OCI-LY3 (cell line): Measurements from ENCODE around the gene ZSWIM6.

Experiments
- H2AFZ ChIP-seq: fragments of 200-600, 300-600 bp; shearing (Covaris generic); 2 replicates; pipeline ENCODE4 v1.6.0; 2014; ENCODE audit warnings: antibody characterized with exemption, low read depth, low read length
- H3K27ac ChIP-seq: fragments of 200-600, 300-600 bp; sonication (generic); 2 replicates; pipeline ENCODE4 v1.5.1; 2014; ENCODE audit warnings: mild to moderate bottlenecking, low read length, moderate library complexity, mixed read lengths
- H3K27me3 ChIP-seq: fragments of 200-600, 300-600 bp; sonication (generic); 2 replicates; pipeline ENCODE4 v1.6.1; 2014; ENCODE audit warnings: low read depth, low read length, mixed read lengths
- H3K36me3 ChIP-seq: fragments of 200-600, 300-600 bp; sonication (generic); replicated peaks from 2 replicates; pipeline ENCODE3; 2014; ENCODE audit warnings: low read depth, low read length, mixed read lengths
- H3K4me1 ChIP-seq: fragments of 300-600, 200-600 bp; sonication (generic); 2 replicates; pipeline ENCODE4 v1.6.1; 2014; ENCODE audit warnings: low read length, mixed read lengths
- H3K4me2 ChIP-seq: fragments of 200-600, 300-600 bp; sonication (generic); 2 replicates; pipeline ENCODE4 v1.6.1; 2014; ENCODE audit warnings: low read length, mixed read lengths
- H3K4me3 ChIP-seq: fragments of 300-600, 200-600 bp; sonication (generic); 2 replicates; pipeline ENCODE4 v1.5.1; 2014; ENCODE audit warnings: antibody characterized with exemption, mild to moderate bottlenecking, low read length, moderate library complexity
- H3K79me2 ChIP-seq: fragments of 300-600, 200-600 bp; shearing (Covaris generic); 2 replicates; pipeline ENCODE4 v1.6.1; 2014; ENCODE audit warnings: mild to moderate bottlenecking, low read length, mixed read lengths
- H3K9ac ChIP-seq: fragments of 300-600, 200-600 bp; shearing (Covaris generic); 2 replicates; pipeline ENCODE4 v1.6.0; 2014; ENCODE audit warnings: mild to moderate bottlenecking, low read length, moderate library complexity
- H3K9me3 ChIP-seq: fragments of 200-600, 300-600 bp; shearing (Covaris generic); 2 replicates; pipeline ENCODE4 v1.6.1; 2014; ENCODE audit warnings: low read length, mixed read lengths; ENCODE audit not compliant: insufficient read depth
- H4K20me1 ChIP-seq: fragments of 200-600, 300-600 bp; sonication (generic); 2 replicates; pipeline ENCODE4 v1.6.1; 2016; ENCODE audit warnings: low read length, mixed read lengths; ENCODE audit not compliant: insufficient read depth
- CTCF ChIP-seq: fragments of 200-600, 300-600 bp; sonication (generic); IDR thresholded peaks from 2 replicates; pipeline ENCODE4 v1.5.1; 2014; ENCODE audit warnings: antibody characterized with exemption, low read length, low read depth
- EZH2phosphoT487 ChIP-seq: fragments of 200-600 bp; shearing (Covaris generic); IDR thresholded peaks from 2 replicates; pipeline ENCODE4 v1.6.1; 2018; ENCODE audit warnings: antibody characterized with exemption, mixed run types, low read depth

The ZSWIM6 gene

GRCh38 chr5:61572959-61573358, 240.9 kb downstream of the ZSWIM6 start:
- Histone ChIP-seq H3K4me2 (no peak overlapping the region), H2AFZ (no peak overlapping the region), H3K9ac (no peak overlapping the region), H3K27me3 (no peaks in the 10 kb centered on the region), H4K20me1 (no peaks in the 10 kb centered on the region), H3K79me2 (no peaks in the 10 kb centered on the region), H3K36me3 (no peaks in the 10 kb centered on the region), H3K27ac (no peak overlapping the region), H3K4me1 (no peaks in the 10 kb centered on the region), H3K9me3 (no peaks in the 10 kb centered on the region), H3K4me3 (no peak overlapping the region)
- TF ChIP-seq CTCF: no peak

GRCh38 chr5:61575103-61575502, 243.0 kb downstream of the ZSWIM6 start:
- Histone ChIP-seq H4K20me1 (no peaks in the 10 kb centered on the region), H3K4me2 (no peak overlapping the region), H3K27ac (no peak overlapping the region), H3K4me1 (no peaks in the 10 kb centered on the region), H3K9ac (no peak overlapping the region), H3K9me3 (no peaks in the 10 kb centered on the region), H2AFZ (no peak overlapping the region), H3K79me2 (no peaks in the 10 kb centered on the region), H3K36me3 (no peaks in the 10 kb centered on the region), H3K4me3 (no peak overlapping the region), H3K27me3 (no peaks in the 10 kb centered on the region)
- TF ChIP-seq EZH2phosphoT487: no peak
- TF ChIP-seq CTCF: no peak

GRCh38 chr5:61575581-61575980, 243.5 kb downstream of the ZSWIM6 start:
- H3K36me3 ChIP-seq: no peaks in the 10 kb centered on the region
- no peaks in the 10 kb centered on the region for H3K79me2 ChIP-seq
- H3K4me3 ChIP-seq: no peak overlapping the region
- no peak for TF ChIP-seq CTCF
- TF ChIP-seq EZH2phosphoT487: no peak
- H3K27ac ChIP-seq: no peak overlapping the region
- no peak overlapping the region for H3K4me2 ChIP-seq
- H3K4me1 ChIP-seq: no peaks in the 10 kb centered on the region
- H4K20me1 ChIP-seq: no peaks in the 10 kb centered on the region
- no peaks in the 10 kb centered on the region for H3K27me3 ChIP-seq
- no peak overlapping the region for H3K9ac ChIP-seq
- H3K9me3 ChIP-seq: no peaks in the 10 kb centered on the region
- H2AFZ ChIP-seq: no peak overlapping the region

GRCh38 chr5:61576556-61576955, 244.5 kb downstream of the ZSWIM6 start:
- no peaks in the 10 kb centered on the region for H3K79me2 ChIP-seq
- H3K4me3 ChIP-seq: no peak overlapping the region
- no peak overlapping the region for H3K4me2 ChIP-seq
- H3K27me3 ChIP-seq: no peaks in the 10 kb centered on the region
- no peak overlapping the region for H3K27ac ChIP-seq
- no peaks in the 10 kb centered on the region for H3K9me3 ChIP-seq
- H3K9ac ChIP-seq: no peak overlapping the region
- no peak overlapping the region for H2AFZ ChIP-seq
- TF ChIP-seq EZH2phosphoT487 (no peak), CTCF (no peak)
- H4K20me1 ChIP-seq: no peaks in the 10 kb centered on the region
- no peaks in the 10 kb centered on the region for H3K36me3 ChIP-seq
- no peaks in the 10 kb centered on the region for H3K4me1 ChIP-seq
